ENCODE measurements around the gene BMPR1A.

The BMPR1A gene

GRCh38 chr10:86785037-86785436, 28.6 kb downstream of the BMPR1A start:
- no peaks in the 10 kb centered on the region for H4K20me1 ChIP-seq (ENCODE audit: control insufficient read depth, insufficient read depth, low read depth, low read length)
- no peaks in the 10 kb centered on the region for H3K79me2 ChIP-seq (ENCODE audit: control insufficient read depth, low read length)
- no peaks in the 10 kb centered on the region for H3F3A ChIP-seq (ENCODE audit: control insufficient read depth, insufficient read depth)
- no peaks in the 10 kb centered on the region for H3K36me3 ChIP-seq (ENCODE audit: control insufficient read depth, low read length)
- no peak overlapping the region for H3K4me2 ChIP-seq (ENCODE audit: low read length)
- H3K4me3 ChIP-seq (ENCODE audit: low read length): no peak overlapping the region
- no peak overlapping the region for H3K27ac ChIP-seq (ENCODE audit: low read depth, low read length)
- TF ChIP-seq EZH2phosphoT487 (IDR thresholded peaks at IDR 0.05; ENCODE audit: borderline replicate concordance, low read length): no peak
- TF ChIP-seq, protein P1, sequence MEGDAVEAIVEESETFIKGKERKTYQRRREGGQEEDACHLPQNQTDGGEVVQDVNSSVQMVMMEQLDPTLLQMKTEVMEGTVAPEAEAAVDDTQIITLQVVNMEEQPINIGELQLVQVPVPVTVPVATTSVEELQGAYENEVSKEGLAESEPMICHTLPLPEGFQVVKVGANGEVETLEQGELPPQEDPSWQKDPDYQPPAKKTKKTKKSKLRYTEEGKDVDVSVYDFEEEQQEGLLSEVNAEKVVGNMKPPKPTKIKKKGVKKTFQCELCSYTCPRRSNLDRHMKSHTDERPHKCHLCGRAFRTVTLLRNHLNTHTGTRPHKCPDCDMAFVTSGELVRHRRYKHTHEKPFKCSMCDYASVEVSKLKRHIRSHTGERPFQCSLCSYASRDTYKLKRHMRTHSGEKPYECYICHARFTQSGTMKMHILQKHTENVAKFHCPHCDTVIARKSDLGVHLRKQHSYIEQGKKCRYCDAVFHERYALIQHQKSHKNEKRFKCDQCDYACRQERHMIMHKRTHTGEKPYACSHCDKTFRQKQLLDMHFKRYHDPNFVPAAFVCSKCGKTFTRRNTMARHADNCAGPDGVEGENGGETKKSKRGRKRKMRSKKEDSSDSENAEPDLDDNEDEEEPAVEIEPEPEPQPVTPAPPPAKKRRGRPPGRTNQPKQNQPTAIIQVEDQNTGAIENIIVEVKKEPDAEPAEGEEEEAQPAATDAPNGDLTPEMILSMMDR (IDR thresholded peaks at IDR 0.05; ENCODE audit: low read depth, low read length, poor library complexity, severe bottlenecking): no peak
- H3K4me1 ChIP-seq (ENCODE audit: control insufficient read depth, low read length): no peaks in the 10 kb centered on the region
- peaks cover 3% of the 10 kb centered on the region; the same call in 1 of the 2 replicates for H3K9me3 ChIP-seq (ENCODE audit: control insufficient read depth, insufficient read depth, low read length)
- H3K27me3 ChIP-seq (ENCODE audit: control insufficient read depth, low read length): no peaks in the 10 kb centered on the region
- no peaks in the 10 kb centered on the region for H3K9me2 ChIP-seq (replicated peaks; ENCODE audit: control insufficient read depth, low read length)

- TF ChIP-seq EZH2phosphoT487 (IDR thresholded peaks at IDR 0.05; ENCODE audit: borderline replicate concordance, low read length): no peak
- Histone ChIP-seq H3K4me1 (ENCODE audit: control insufficient read depth, low read length) (no peaks in the 10 kb centered on the region), H3K9me3 (ENCODE audit: control insufficient read depth, insufficient read depth, low read length) (peaks cover 3% of the 10 kb centered on the region; the same call in 1 of the 2 replicates), H3K27ac (ENCODE audit: low read depth, low read length) (no peak overlapping the region), H3K4me3 (ENCODE audit: low read length) (no peak overlapping the region), H3K36me3 (ENCODE audit: control insufficient read depth, low read length) (no peaks in the 10 kb centered on the region), H3K27me3 (ENCODE audit: control insufficient read depth, low read length) (no peaks in the 10 kb centered on the region), H3K79me2 (ENCODE audit: control insufficient read depth, low read length) (no peaks in the 10 kb centered on the region), H3K4me2 (ENCODE audit: low read length) (no peak overlapping the region), H3F3A (ENCODE audit: control insufficient read depth, insufficient read depth) (no peaks in the 10 kb centered on the region), H4K20me1 (ENCODE audit: control insufficient read depth, insufficient read depth, low read depth, low read length) (no peaks in the 10 kb centered on the region), H3K9me2 (replicated peaks; ENCODE audit: control insufficient read depth, low read length) (no peaks in the 10 kb centered on the region)
Observed at GRCh38 chr10:86785968-86786367, 29.5 kb downstream of the BMPR1A start.

GRCh38 chr10:86786368-86786767, 29.9 kb downstream of the BMPR1A start:
- no peak for TF ChIP-seq EZH2phosphoT487 (IDR thresholded peaks at IDR 0.05; ENCODE audit: borderline replicate concordance, low read length)
- TF ChIP-seq, protein P1 (IDR thresholded peaks at IDR 0.05; ENCODE audit: low read depth, low read length, poor library complexity, severe bottlenecking): no peak
- no peaks in the 10 kb centered on the region for H3K36me3 ChIP-seq (ENCODE audit: control insufficient read depth, low read length)
- no peaks in the 10 kb centered on the region for H4K20me1 ChIP-seq (ENCODE audit: control insufficient read depth, insufficient read depth, low read depth, low read length)
- H3K79me2 ChIP-seq (ENCODE audit: control insufficient read depth, low read length): no peaks in the 10 kb centered on the region
- H3K27me3 ChIP-seq (ENCODE audit: control insufficient read depth, low read length): no peaks in the 10 kb centered on the region
- H3K9me2 ChIP-seq (replicated peaks; ENCODE audit: control insufficient read depth, low read length): no peaks in the 10 kb centered on the region
- H3K27ac ChIP-seq (ENCODE audit: low read depth, low read length): no peak overlapping the region
- H3K4me2 ChIP-seq (ENCODE audit: low read length): no peak overlapping the region
- no peak overlapping the region for H3K4me3 ChIP-seq (ENCODE audit: low read length)
- no peaks in the 10 kb centered on the region for H3K4me1 ChIP-seq (ENCODE audit: control insufficient read depth, low read length)
- peaks cover 3% of the 10 kb centered on the region; the same call in 1 of the 2 replicates for H3K9me3 ChIP-seq (ENCODE audit: control insufficient read depth, insufficient read depth, low read length)
- H3F3A ChIP-seq (ENCODE audit: control insufficient read depth, insufficient read depth): no peaks in the 10 kb centered on the region

- TF ChIP-seq, protein P1 (IDR thresholded peaks at IDR 0.05; ENCODE audit: low read depth, low read length, poor library complexity, severe bottlenecking): no peak
- no peak for TF ChIP-seq EZH2phosphoT487 (IDR thresholded peaks at IDR 0.05; ENCODE audit: borderline replicate concordance, low read length)
- H3K9me3 ChIP-seq (ENCODE audit: control insufficient read depth, insufficient read depth, low read length): peaks cover 3% of the 10 kb centered on the region; the same call in 1 of the 2 replicates
Observed at GRCh38 chr10:86790394-86790793, 34.0 kb downstream of the BMPR1A start.

More at GRCh38 chr10:86790394-86790793, 34.0 kb downstream of the BMPR1A start:
- H3K4me3 ChIP-seq (ENCODE audit: low read length): no peak overlapping the region
- H4K20me1 ChIP-seq (ENCODE audit: control insufficient read depth, insufficient read depth, low read depth, low read length): 0 out of 2 replicates have a peak, but pooled peaks cover 2% of the 10 kb centered on the region
- no peak overlapping the region for H3K4me2 ChIP-seq (ENCODE audit: low read length)
- H3K27ac ChIP-seq (ENCODE audit: low read depth, low read length): no peak overlapping the region
- H3F3A ChIP-seq (ENCODE audit: control insufficient read depth, insufficient read depth): no peaks in the 10 kb centered on the region
- no peaks in the 10 kb centered on the region for H3K36me3 ChIP-seq (ENCODE audit: control insufficient read depth, low read length)
- no peaks in the 10 kb centered on the region for H3K9me2 ChIP-seq (replicated peaks; ENCODE audit: control insufficient read depth, low read length)
- H3K27me3 ChIP-seq (ENCODE audit: control insufficient read depth, low read length): no peaks in the 10 kb centered on the region
- no peaks in the 10 kb centered on the region for H3K79me2 ChIP-seq (ENCODE audit: control insufficient read depth, low read length)
- no peaks in the 10 kb centered on the region for H3K4me1 ChIP-seq (ENCODE audit: control insufficient read depth, low read length)

Data from DOHH2 (cell line).